ENCODE measurements around the gene ERBB3.
"Not testable (repeated sequence)": the region's sequence is repeated elsewhere in the genome, so short reads cannot be mapped to it uniquely, and the experiment has no call there.

The ERBB3 gene

DNA sequence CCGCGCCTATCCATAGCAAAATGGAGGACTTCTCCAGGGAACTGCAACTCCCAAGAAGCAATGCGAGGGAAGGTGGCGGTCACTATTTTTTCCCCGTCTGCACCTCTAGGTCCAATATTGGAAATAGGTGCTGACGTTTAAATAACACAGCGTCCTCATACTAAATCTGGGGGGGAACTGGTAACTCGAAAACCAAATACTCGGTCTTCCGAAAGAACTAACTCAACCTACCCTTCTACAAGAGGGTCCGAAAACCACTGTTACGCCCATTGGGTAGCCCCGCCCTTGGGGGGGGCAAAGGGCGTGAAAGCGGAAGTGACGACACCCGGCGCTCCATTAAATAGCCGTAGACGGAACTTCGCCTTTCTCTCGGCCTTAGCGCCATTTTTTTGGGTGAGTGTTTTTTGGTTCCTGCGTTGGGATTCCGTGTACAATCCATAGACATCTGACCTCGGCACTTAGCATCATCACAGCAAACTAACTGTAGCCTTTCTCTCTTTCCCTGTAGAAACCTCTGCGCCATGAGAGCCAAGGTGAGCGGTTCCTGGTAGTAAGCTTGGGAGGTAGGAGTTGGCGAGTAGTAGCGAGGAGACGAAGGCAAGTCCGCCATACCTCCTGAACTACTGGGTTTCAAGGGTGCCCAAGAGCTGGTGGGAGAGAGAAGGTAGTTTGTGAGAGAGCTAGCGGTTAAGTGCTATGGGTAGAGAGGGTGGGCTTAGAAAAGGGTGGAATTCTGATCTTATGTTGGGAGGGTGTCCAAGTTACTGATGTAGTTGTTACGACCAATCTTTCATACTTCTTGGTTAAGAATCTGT is 36.5 kb downstream of the ERBB3 start, which contains the start of gene RPL41:
Gene RPL41 (plus strand): TSS at position 367 of the 815 bp plus-strand sequence.
- peak; percentile 89 for DNase-seq

DNA sequence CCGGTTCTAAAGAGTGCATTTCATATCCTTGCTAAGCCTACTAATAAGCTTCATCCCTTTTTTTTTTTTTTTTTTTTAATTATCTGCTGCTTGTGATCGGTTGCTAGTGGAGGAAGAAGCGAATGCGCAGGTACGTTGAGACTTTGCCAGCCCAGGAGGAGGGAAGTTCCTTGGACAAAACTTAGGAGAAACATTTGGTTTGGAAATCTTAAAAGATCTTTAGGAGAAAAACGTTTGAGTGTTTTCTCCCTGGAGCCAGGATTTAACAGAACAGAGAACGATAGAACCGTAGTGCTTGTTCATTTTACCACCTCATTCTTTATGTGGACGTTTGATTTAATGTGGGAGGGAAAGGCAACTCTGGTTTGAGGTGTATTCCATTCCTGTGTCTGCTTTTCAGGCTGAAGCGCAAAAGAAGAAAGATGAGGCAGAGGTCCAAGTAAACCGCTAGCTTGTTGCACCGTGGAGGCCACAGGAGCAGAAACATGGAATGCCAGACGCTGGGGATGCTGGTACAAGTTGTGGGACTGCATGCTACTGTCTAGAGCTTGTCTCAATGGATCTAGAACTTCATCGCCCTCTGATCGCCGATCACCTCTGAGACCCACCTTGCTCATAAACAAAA is 37.2 kb downstream of the ERBB3 start:
- DNase-seq, result not testable (repeated sequence)

DNA sequence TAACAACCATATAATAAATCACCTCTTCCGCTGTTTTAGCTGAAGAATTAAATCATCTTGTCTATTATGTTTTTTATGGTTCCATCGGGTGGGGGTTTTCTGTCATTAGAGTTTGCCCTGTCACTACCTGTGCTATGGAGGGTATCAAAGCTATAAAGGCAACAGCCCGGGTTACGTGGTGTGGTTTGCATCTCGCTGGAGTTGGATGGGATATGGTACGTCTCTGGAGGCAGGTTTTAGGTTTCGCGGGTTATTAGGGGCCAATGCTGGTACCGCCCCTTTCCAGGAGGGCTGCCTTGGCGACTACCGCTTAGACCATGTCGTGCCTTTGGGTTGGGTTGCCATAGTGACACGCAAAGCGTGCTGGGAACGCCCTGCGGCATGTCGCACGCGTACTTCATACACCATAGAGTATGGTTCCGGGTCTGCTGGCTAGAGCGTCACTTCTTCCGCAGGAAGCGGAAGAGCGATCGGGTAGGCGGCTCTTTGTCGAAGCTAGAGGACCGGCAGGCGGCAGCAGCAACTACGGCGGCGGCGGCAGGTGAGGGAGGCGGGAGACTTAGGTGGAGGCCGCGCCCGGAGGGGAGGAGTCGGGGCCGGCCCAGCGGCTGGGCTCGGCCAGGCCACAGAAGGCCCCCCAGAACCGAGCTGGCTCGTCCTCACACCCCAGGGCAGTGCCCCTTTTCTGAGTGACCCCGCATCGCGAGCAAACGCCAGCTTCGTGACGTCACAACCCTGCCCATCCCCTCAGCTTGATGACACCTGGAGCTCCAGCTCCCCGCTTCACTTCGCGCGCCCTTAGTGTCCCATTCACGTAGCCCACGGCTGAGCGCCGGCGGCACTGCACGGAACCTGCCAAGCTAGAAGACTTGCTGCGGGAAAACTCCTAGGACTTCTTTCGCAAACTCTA is 38.1 kb downstream of the ERBB3 start, which contains the start of gene ZC3H10:
Gene ZC3H10 (plus strand): TSS at position 489 of the 910 bp plus-strand sequence. CDS start 2,297 bp downstream, outside the sequence.
- peak; percentile 96 for DNase-seq

DNA sequence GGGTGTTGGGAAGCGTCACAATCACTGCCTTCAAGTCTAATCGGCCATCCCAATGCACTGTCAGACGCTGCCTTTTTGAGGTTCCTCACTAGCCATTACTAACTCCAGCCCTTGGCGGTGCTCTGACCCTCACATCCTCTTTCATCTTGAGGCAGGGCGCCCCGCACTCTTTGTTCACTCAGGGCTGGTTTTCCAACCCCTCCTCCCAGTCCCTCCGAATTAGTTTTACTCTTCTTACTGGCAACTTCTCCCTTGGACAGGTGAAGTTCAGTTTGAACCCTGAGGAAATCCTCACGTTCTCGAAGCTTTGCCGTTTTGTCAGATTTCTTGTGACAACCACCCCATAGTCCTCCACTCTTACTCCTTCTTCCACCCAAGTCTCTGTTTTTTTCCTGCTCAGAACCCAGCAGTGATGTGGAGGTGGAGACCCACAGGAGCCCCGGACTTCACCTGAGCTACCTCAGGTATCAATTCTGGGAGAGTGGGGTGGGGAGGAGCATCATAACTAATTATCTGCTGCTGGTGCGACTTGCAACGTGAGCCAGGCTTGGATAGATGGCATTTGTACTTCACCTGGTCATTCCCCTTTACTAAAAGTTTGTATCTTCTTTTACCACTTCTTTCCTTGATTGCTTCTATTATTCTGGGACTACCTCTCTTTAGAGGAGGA is 38.9 kb downstream of the ERBB3 start:
- DNase-seq, result no peak

DNA sequence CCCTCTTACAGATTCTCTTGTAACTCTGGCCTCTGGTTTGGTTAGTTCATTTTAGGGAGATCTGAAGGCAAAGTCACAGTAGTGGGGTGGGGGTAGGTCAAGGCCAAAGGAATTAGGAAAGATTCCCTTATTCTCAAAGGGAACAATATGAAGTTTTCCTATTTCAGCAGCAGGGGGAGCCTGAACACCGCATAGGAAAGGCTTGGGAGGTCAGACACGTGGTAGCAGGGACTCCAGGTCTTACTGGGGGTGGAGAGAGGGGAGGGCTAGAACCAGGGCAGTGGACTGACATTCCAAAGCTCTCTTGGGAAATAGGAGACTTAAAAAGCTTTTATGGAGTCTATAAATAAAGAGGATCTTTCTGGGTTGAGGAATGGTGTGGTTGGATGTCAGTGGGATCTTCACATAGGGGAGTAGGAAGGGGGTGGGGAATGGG is 39.4 kb downstream of the ERBB3 start:
- DNase-seq, result no peak

DNA sequence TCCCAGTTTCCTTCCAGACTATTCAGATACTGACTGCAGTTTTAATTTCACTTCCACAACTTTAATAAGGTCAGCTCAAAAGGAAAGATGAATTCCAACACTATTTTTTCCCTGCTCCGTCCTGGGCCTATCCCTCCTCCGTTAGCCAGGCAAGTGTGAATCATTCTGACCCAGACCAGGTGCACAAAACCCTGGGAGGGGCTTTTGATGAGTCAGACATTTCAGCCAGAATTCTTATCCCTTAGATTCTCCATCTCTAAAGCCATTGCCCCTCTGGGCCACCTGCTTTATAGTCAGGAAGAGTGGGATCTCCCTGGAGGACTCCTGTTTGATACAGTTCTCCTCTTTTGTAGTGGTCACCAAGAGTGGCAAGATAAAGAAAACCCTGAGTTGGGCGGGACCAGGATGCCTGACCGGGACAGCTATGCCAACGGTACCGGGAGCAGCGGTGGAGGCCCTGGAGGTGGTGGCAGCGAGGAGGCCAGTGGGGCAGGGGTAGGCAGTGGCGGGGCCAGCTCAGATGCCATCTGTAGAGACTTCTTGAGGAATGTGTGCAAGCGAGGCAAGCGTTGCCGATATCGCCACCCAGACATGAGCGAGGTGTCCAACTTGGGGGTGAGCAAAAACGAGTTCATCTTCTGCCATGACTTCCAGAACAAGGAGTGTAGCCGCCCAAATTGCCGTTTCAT is 40.3 kb downstream of the ERBB3 start:
- no peak for DNase-seq

DNA sequence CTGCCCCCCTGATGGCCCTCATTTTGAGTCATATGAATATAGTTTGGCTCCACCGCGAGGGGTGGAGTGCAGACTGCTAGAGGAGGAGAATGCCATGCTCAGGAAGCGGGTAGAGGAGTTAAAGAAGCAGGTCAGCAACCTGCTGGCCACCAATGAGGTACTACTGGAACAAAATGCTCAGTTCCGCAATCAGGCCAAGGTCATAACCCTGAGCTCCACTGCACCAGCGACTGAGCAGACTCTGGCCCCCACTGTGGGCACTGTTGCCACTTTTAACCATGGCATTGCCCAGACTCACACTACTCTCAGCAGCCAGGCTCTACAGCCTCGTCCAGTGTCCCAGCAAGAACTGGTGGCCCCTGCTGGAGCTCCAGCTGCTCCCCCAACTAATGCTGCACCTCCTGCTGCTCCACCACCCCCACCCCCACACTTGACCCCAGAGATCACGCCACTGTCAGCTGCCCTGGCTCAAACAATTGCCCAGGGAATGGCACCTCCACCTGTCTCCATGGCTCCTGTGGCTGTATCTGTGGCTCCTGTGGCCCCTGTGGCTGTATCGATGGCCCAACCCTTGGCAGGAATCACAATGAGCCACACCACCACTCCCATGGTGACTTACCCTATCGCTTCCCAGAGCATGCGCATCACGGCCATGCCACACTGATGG is 41.4 kb downstream of the ERBB3 start:
- DNase-seq, result no peak

DNA sequence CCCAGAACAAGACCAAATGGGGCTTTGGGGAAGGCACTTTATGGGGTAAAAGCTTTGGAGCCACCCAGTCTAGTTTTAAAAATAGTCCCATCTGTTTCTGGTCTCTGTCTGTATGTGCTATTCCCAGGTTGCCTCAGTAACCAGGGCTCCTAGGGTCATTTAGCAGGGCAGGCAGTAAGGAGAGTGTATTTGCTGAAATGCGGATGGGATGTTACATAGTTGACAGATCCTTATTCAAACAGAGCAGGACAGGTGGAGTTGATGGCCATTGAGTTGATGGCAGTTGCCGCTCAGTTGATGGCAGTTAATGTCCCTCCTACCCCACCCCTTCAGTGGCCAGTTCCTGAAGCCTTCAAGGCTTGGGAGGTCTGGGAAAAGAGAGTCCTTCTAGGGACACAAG is 42.7 kb downstream of the ERBB3 start:
- DNase-seq, result no peak

DNA sequence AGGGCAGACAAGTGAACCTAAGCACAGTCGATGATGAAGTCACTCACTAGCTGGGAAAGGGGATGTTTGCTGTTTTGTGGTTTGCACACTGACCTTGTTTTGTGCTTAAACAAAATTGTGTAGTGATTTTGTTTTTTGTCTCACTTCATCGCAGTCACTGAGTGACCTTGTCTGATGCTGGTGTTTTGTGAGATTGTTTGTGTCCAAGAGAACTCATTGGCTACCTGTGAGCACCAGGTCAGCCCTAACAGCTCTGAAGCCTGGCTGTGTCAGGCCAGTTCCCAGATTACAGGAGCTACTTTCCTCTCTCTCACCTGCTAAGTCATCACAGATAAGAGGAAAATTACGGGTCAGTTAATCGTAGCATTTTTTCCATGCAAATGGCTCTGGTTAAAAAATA is 44.2 kb downstream of the ERBB3 start:
- DNase-seq, result no peak

DNA sequence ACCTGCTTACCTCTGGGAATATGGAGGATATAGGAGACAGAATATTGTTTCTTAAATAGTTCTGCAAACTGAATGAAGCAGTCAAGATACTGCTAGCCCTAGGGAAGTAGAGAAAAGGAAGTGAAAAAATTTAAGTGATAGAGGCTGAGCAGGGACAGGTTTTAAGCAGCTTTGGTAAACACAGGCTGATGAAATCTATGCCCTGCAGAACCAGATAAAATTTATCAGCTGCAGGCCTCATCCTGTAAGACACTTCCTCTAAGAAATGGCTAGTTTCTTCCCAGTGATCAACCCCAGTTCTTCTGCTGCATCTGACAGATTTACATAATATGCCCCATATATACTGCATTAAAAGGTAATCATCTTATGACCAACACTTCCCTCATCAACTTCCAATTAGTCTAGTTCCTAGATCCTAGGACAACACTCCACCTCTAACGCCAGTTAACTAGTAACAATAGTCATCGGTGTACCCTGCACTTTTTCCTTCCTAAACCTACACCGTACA is 46.8 kb downstream of the ERBB3 start:
- no peak for DNase-seq

DNA sequence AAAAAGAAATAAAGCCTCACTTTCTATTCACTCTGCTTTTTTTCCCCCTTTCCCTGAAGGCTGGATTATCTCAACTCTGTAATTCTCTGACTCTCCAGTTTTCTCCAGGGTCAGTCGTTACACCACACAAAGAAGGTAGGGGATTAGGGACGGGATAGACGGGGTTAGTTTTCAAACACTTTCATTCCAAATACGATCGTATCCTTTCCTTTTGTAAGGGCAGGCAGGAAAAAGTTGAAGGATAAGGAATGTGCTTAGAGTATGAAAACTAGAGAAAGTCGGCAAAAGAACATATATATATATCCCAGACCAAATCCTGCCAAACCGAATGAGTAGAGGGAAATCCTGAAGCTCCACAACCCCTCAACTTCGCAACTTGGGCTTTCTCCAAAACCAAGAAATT is 47.5 kb downstream of the ERBB3 start:
- DNase-seq, result no peak

DNA sequence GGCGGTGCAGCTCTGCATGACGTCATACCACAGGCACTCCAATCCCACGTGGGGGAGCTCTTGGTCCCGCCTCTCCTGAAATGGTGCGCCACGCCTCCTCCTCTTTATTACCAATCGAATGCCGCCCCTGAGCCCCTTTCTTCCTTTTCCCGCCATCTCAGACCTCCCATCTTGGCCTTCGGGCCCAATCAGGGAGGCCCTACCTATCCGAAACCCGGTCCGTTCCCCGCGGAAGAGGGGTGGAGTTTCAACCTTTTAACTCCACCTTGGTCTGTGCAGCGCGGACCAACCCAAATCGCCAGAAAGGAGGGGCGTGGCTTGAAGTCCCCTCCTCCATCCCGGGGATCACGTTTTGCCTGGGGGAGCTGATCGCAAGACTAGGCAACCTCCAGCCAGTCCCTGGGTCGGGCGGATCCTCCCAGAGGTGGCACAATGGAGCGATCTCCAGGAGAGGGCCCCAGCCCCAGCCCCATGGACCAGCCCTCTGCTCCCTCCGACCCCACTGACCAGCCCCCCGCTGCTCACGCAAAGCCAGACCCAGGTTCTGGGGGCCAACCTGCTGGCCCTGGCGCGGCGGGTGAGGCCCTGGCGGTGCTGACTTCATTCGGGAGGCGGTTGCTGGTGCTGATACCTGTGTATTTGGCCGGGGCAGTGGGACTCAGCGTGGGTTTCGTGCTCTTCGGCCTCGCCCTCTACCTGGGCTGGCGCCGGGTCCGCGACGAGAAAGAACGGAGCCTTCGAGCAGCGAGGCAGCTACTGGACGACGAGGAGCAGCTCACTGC is 48.1 kb downstream of the ERBB3 start, which contains the start of gene ESYT1:
Gene ESYT1 (plus strand): TSS at position 380 of the 782 bp plus-strand sequence. CDS start 53 bp downstream, at position 433.
- DNase-seq, result peak; percentile 99

DNA sequence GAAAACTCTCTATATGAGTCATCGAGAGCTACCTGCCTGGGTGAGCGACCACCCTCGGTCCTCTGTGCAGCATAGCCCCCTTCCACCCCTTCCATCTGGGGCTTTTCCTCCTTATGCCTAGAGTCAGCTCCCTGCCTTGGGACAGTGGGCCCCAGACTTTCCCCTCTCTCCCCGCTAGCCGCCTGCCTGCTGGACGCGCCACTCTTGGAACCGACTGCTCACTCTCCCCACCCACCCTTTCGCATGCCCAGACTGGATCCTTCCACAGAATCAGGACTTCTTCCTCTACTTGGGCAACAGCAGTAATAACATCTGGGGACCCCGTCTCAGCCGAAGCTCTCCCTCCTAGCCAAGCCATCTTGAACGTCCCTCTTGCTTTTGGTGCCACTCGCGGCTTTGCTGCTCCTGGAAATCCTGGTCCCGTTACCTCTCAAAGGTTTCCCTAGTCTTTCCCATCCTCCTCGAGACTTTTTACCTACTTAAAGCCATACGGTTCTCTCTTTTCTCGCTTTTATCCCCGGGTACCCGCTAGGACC is 48.8 kb downstream of the ERBB3 start:
- DNase-seq, result no peak

DNA sequence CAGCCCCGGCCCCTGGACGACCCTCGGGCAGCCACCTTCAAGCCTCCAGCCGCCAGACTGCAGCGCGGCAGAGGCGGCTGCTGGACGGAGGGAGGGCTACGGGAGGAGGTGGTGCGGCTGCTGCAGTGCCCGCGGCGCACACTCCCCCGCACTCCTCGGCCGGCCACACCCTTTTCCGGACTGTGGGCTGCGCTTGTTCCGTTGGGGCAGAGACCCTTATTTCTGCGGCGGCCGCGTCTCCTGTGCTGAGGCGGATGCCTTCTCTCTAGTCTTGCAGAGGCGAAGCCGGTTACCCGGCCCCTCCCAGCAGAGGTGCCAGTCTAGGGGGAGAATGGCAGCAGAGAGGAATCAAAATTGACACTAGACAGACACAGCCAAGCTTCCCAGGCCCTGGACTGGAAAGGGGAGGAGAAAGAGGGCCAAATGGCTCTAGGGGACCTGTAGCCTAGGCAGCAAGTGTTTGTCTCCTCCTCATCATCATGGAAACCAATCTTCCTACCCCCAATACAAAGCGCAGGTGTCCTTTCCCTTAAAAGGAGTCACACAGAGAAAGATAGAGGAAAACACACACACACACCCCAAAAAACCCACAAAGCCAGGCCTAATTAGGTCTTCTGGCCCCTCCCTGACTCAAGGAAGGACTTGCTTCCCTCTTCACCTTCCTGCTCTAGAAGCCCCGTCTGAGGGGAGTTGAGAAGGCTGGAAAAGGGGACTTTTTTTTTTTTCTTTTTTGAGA is 49.4 kb downstream of the ERBB3 start:
- DNase-seq, result no peak

DNA sequence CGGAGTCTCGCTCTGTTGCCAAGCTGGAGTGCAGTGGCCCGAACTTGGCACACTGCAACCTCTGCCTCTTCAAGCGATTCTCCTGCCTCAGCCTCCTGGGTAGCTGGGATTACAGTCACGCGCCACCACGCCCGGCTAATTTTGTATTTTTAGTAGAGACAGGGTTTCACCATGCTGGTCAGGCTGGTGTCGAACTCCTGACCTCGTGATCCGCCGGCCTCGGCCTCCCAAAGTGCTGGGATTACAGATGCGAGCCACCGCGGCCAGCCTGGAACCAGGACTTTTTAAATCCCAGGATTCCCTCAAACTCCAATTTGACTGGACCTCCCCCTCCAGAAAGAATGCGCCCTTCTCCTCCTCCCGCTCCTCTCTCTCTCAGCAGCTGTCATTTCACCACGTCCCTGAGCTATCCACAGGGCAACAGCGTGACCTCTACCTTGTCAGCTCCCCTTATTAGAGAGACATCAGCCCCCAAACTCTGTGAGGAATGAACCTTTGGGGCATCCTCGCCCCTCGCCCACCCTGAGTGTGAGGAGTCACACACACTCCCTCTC is 50.1 kb downstream of the ERBB3 start:
- DNase-seq, result no peak

DNA sequence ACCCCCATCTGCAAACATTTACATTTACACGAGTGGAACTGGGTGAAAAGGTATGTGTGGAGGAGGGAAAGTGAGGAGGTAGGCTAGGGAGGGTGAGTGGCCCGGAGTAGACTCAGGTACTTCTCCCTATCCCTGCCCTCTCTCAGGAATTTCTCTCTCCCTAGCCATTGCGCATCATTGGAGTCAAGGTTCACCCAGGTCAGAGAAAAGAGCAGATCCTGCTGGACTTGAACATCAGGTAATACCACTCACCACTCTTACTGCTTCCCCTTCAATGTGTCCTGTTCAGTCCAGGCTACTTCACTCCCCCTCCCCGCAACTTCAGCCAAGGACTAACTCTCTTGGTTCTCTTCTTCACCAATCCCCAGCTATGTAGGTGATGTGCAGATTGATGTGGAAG is 50.9 kb downstream of the ERBB3 start:
- no peak for DNase-seq

DNA sequence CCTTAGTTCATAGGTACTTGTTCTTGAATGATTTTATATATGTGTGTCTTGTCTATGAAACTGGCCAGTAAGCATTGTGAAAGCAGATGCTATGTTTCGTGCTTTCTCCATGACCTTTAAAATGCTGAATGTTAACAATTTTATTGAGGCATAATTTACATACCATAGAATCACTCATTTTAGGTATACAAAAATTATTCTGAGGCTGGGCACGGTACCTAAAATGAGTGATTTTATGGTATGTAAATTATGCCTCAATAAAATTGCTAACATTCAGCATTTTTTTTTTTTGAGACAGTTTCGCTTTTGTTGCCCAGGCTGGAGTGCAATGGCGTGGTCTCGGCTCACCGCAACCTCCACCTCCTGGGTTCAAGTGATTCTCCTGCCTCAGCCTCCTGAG is 54.9 kb downstream of the ERBB3 start:
- no peak for DNase-seq

DNA sequence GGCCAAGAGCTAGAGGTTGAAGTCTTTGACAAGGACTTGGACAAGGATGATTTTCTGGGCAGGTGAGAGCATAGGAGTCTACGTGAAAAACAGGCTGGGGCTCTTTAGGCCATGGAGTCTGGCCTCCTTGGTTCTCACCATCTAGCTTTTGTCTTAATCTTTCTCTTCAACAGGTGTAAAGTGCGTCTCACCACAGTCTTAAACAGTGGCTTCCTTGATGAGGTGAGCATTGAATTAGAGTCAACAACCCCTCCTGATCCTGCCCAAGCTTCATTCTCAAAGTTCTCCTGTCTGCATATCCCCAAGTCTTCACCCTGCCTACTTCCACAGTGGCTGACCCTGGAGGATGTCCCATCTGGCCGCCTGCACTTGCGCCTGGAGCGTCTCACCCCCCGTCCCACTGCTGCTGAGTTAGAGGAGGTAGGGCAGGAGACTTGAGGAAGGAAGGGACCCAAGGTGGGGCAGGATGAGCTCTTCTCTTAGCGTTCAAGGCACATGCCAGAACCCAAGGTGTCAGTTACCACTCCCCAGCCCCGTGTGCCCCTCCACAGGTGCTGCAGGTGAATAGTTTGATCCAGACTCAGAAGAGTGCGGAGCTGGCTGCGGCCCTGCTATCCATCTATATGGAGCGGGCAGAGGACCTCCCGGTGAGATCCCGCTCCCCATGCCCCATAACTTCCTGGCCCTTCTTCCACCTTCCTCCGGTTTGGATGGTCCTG is 58.0 kb downstream of the ERBB3 start:
- no peak for DNase-seq

All from NCI-H187 treated with DMSO at 0.1 percent for 48 hours (cell line).